Measurements from ENCODE around the gene GTF2IRD1.
"Not testable (repeated sequence)": the region's sequence is repeated elsewhere in the genome, so short reads cannot be mapped to it uniquely, and the experiment has no call there.

GTF2IRD1 gene

GRCh38 chr7:74606909-74607510, 153.3 kb downstream of the GTF2IRD1 start:
- DNase-seq: no peak

GRCh38 chr7:74612015-74612829, 158.5 kb downstream of the GTF2IRD1 start:
- DNase-seq: no peak

- no peak for DNase-seq
These were observed 162.5 kb downstream of the GTF2IRD1 start for GRCh38 chr7:74615933-74616780.

- no peak for DNase-seq
These were observed 163.6 kb downstream of the GTF2IRD1 start for GRCh38 chr7:74617180-74617744.

- DNase-seq: no peak
These were observed 165.6 kb downstream of the GTF2IRD1 start for GRCh38 chr7:74619235-74619860.

GRCh38 chr7:74622228-74622749, 168.6 kb downstream of the GTF2IRD1 start:
- DNase-seq: no peak

GRCh38 chr7:74623135-74623534, 169.4 kb downstream of the GTF2IRD1 start:
- no peak for DNase-seq

GRCh38 chr7:74625446-74625845, 171.7 kb downstream of the GTF2IRD1 start:
- DNase-seq: no peak

GRCh38 chr7:74627661-74628411, 174.1 kb downstream of the GTF2IRD1 start:
- DNase-seq: no peak

- DNase-seq: no peak
These were observed 178.8 kb downstream of the GTF2IRD1 start for GRCh38 chr7:74632505-74632904.

- no peak for DNase-seq
These were observed 179.8 kb downstream of the GTF2IRD1 start for GRCh38 chr7:74633451-74633921.

- no peak for DNase-seq
These were observed 184.0 kb downstream of the GTF2IRD1 start for GRCh38 chr7:74637745-74638144.

GRCh38 chr7:74650055-74650454, 196.3 kb downstream of the GTF2IRD1 start:
- peak; percentile 67 for DNase-seq

- DNase-seq: not testable (repeated sequence)
These were observed 196.9 kb downstream of the GTF2IRD1 start for GRCh38 chr7:74650493-74651132.

GRCh38 chr7:74651133-74651504, 197.4 kb downstream of the GTF2IRD1 start:
- DNase-seq: not testable (repeated sequence)

Data from activated CD4-positive, alpha-beta T cell treated with anti-CD3 and anti-CD28 coated beads for 1 hour (primary cell).